Common myeloid progenitor, CD34-positive (primary cell): ENCODE measurements around the gene TAF7.
"Not testable (repeated sequence)": the region's sequence is repeated elsewhere in the genome, so short reads cannot be mapped to it uniquely, and the experiment has no call there.

Experiments
- CTCF ChIA-PET: fragments of 350-600 bp; sonication (Branson Sonifier 250); formaldehyde crosslinking; loops from one replicate; lab custom pipeline; 2021; ENCODE audit warnings: antibody characterized with exemption; lab: Charles Lee
- POLR2A ChIA-PET: fragments of 350-600 bp; sonication (Branson Sonifier 250); formaldehyde crosslinking; loops from one replicate; lab custom pipeline; 2021; ENCODE audit warnings: antibody characterized with exemption; lab: Charles Lee
- DNase-seq, 3 donors: peaks; one replicate each; pipeline versions ENCODE4 v3.0.0 to v3.0.0-alpha.2; 2013
- H3K27ac ChIP-seq, 2 experiments: 1 replicate in 1 of 2; 2 replicates in 1 of 2; pipeline ENCODE4 v1.7.0; 2013; ENCODE audit warnings: inconsistent platforms in 2 of 2, low read length in 2 of 2, mild to moderate bottlenecking in 2 of 2, low read depth in 1 of 2, moderate library complexity in 1 of 2; ENCODE audit not compliant: severe bottlenecking in 2 of 2, insufficient read depth in 1 of 2, poor library complexity in 1 of 2
- H3K27me3 ChIP-seq, 5 experiments: replicated peaks in 2 of 5; 1 replicate in 3 of 5; 2 replicates in 2 of 5; pipeline versions ENCODE4 v1.6.1 to v1.7.0; 2013; ENCODE audit warnings: low read length in 4 of 5, mild to moderate bottlenecking in 2 of 5, moderate library complexity in 2 of 5, inconsistent platforms in 1 of 5; ENCODE audit not compliant: insufficient read depth in 5 of 5, control insufficient read depth in 4 of 5
- H3K36me3 ChIP-seq, 4 experiments: 1 replicate in 2 of 4; 2 replicates in 2 of 4; pipeline versions ENCODE4 v1.6.1 to v1.7.0; 2013; ENCODE audit warnings: low read length in 3 of 4, control low read depth in 1 of 4, mild to moderate bottlenecking in 1 of 4; ENCODE audit not compliant: control insufficient read depth in 4 of 4, insufficient read depth in 4 of 4
- H3K4me1 ChIP-seq, 4 experiments: 1 replicate in 3 of 4; 2 replicates in 1 of 4; pipeline versions ENCODE4 v1.6.1 to v1.7.1; 2013; ENCODE audit warnings: low read length in 3 of 4, mild to moderate bottlenecking in 3 of 4, control low read depth in 1 of 4, inconsistent platforms in 1 of 4, moderate library complexity in 1 of 4; ENCODE audit not compliant: control insufficient read depth in 4 of 4, insufficient read depth in 4 of 4; ENCODE audit errors: control extremely low read depth in 1 of 4
- H3K4me3 ChIP-seq, 7 experiments: 1 replicate in 4 of 7; 2 replicates in 3 of 7; pipeline versions ENCODE4 v1.5.1 to v1.7.0; 2013; ENCODE audit warnings: mild to moderate bottlenecking in 7 of 7, low read length in 6 of 7, moderate library complexity in 6 of 7, inconsistent platforms in 2 of 7, low read depth in 2 of 7, control low read depth in 1 of 7; ENCODE audit not compliant: insufficient read depth in 4 of 7, control insufficient read depth in 1 of 7; ENCODE audit errors: extremely low read depth in 1 of 7
- H3K9me3 ChIP-seq, 5 experiments: 1 replicate in 4 of 5; 2 replicates in 1 of 5; pipeline versions ENCODE4 v1.6.1 to v1.7.1; 2013; ENCODE audit warnings: low read length in 4 of 5, mild to moderate bottlenecking in 2 of 5, inconsistent platforms in 1 of 5, low read depth in 1 of 5, moderate library complexity in 1 of 5; ENCODE audit not compliant: control insufficient read depth in 4 of 5, insufficient read depth in 2 of 5; ENCODE audit errors: control extremely low read depth in 1 of 5
- WGBS: methylation state at CpG from one replicate; pipeline ENCODE4 v1.1.5; 2013; ENCODE audit not compliant: insufficient coverage; 5-methylcytosine and 5-hydroxymethylcytosine counted together

Gene TAF7

GRCh38 chr5:141349917-141350619, 29.5 kb upstream of the TAF7 start, which contains the start of gene PCDHGB1:
Gene PCDHGB1 (plus strand): TSS chr5:141350099. CDS start chr5:141350261, 162 bp downstream.
- peak within 1 kb of the TSS in 4 of 7 experiments; percentile 4 to 55 (median 18) for H3K4me3 ChIP-seq
- 23% methylated on average over 29 of the region's 29 CpGs for WGBS
- ChIA-PET POLR2A (no interaction called here), CTCF (interaction anchor here (1.8 kb wide), 1 partner anchor 207 kb away, joined by 7 read pairs; no protein-coding TSS in a partner anchor)
- peaks cover 14 to 63% (median 40%) of the 10 kb centered on the region in 5 experiments for H3K9me3 ChIP-seq
- H3K4me1 ChIP-seq, result no peaks in the 10 kb centered on the region
- no peak within 1 kb of the TSS for H3K27ac ChIP-seq
- H3K36me3 ChIP-seq, result peaks cover 0 to 6% (median 0%) of the 10 kb centered on the region in 4 experiments
- DNase-seq, result peak; percentile 17 to 60 (median 47)
- peaks cover 19 to 77% (median 23%) of the 10 kb centered on the region in 5 experiments for H3K27me3 ChIP-seq

DNA sequence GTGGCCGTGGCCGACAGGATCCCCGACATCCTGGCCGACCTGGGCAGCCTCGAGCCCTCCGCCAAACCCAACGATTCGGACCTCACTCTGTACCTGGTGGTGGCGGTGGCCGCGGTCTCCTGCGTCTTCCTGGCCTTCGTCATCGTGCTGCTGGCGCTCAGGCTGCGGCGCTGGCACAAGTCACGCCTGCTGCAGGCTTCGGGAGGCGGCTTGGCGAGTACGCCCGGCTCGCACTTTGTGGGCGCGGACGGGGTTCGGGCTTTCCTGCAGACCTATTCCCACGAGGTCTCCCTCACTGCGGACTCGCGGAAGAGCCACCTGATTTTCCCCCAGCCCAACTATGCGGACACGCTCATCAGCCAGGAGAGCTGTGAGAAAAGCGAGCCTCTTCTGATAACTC, 25.4 kb upstream of the TAF7 start:
- DNase-seq, CTCF ChIA-PET, H3K4me1 ChIP-seq, POLR2A ChIA-PET, H3K4me3 ChIP-seq, H3K36me3 ChIP-seq, H3K27ac ChIP-seq: not testable (repeated sequence)
- WGBS, result 35% methylated on average over 6 of the region's 35 CpGs
- peaks cover 20 to 58% (median 36%) of the 10 kb centered on the region in 5 experiments for H3K9me3 ChIP-seq
- H3K27me3 ChIP-seq, result peaks cover 17 to 79% (median 20%) of the 10 kb centered on the region in 5 experiments

DNA sequence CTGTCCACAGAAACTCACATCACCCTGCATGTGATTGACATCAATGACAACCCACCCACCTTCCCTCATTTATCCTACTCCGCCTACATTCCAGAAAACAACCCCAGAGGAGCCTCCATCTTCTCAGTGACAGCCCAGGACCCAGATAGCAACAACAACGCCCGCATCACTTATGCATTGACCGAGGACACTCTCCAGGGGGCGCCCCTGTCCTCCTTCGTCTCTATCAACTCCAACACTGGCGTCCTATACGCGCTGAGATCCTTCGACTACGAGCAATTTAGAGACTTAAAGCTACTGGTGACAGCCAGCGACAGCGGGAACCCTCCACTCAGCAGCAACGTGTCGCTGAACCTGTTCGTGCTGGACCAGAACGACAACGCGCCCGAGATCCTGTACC, 24.7 kb upstream of the TAF7 start:
- DNase-seq, result no peak
- WGBS, result 24% methylated on average over 16 of the region's 20 CpGs
- Histone ChIP-seq H3K4me3 (no peak overlapping the region), H3K9me3 (peaks cover 14 to 58% (median 33%) of the 10 kb centered on the region in 5 experiments), H3K27ac (no peak overlapping the region), H3K36me3 (peaks cover 0 to 6% (median 0%) of the 10 kb centered on the region in 4 experiments), H3K27me3 (peaks cover 13 to 79% (median 14%) of the 10 kb centered on the region in 5 experiments), H3K4me1 (no peaks in the 10 kb centered on the region)
- POLR2A ChIA-PET, result no interaction called here
- CTCF ChIA-PET, result no interaction called here

DNA sequence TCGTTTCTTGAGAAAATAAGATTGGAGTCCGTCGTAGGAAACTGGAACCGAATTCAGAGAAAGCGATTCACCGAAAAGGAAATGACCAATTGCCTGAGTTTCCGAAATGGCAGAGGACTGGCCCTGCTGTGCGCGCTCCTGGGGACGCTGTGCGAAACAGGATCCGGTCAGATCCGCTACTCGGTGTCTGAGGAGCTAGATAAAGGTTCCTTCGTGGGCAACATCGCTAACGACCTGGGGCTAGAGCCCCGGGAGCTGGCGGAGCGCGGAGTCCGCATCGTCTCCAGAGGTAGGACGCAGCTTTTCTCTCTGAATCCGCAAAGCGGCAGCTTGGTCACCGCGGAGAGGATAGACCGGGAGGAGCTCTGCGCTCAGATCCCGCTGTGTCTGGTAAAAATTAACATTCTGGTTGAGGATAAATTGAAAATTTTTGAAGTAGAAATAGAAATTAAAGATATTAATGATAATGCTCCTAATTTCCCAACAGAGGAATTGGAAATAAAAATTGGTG, 23.4 kb upstream of the TAF7 start:
- no peaks in the 10 kb centered on the region for H3K4me1 ChIP-seq
- 24% methylated on average over 27 of the region's 31 CpGs for WGBS
- H3K4me3 ChIP-seq, result peak overlapping the region in 4 of 7 experiments; percentile 6 to 51 (median 10)

GRCh38 chr5:141343242-141343952, 22.8 kb upstream of the TAF7 start, which contains the start of gene PCDHGA3:
Gene PCDHGA3 (plus strand): TSS chr5:141343829. CDS start chr5:141344034, 205 bp downstream.
- peaks cover 0 to 9% (median 0%) of the 10 kb centered on the region in 4 experiments for H3K36me3 ChIP-seq
- H3K4me1 ChIP-seq, result no peaks in the 10 kb centered on the region
- ChIA-PET POLR2A (no interaction called here), CTCF (interaction anchor here (0.7 to 2.6 kb wide), 6 partner anchors 9 to 73 kb away, joined by 3 to 7 read pairs (median 4); partner anchors contain the start of genes PCDHGA1, PCDHGA4 and TAF7)
- H3K9me3 ChIP-seq, result peaks cover 12 to 64% (median 42%) of the 10 kb centered on the region in 5 experiments
- H3K27ac ChIP-seq, result no peak within 1 kb of the TSS
- H3K4me3 ChIP-seq, result peak within 1 kb of the TSS in 4 of 7 experiments; percentile 6 to 51 (median 10)
- peaks cover 13 to 83% (median 27%) of the 10 kb centered on the region in 5 experiments for H3K27me3 ChIP-seq
- WGBS, result 2% methylated on average over 6 of the region's 9 CpGs
- peak in 2 of 3 donors; percentile 66 to 76 for DNase-seq

More for the DNA sequence above, 23.4 kb upstream of the TAF7 start:
- DNase-seq, result no peak
- peaks cover 17 to 82% (median 22%) of the 10 kb centered on the region in 5 experiments for H3K27me3 ChIP-seq
- CTCF ChIA-PET, result interaction anchor here (1.0 to 2.6 kb wide), 4 partner anchors 9 to 26 kb away, joined by 3 to 7 read pairs (median 4); partner anchors contain the start of gene TAF7
- H3K36me3 ChIP-seq, result peaks cover 0 to 9% (median 0%) of the 10 kb centered on the region in 4 experiments
- no peak overlapping the region for H3K27ac ChIP-seq
- POLR2A ChIA-PET, result no interaction called here
- H3K9me3 ChIP-seq, result peaks cover 17 to 63% (median 37%) of the 10 kb centered on the region in 5 experiments

GRCh38 chr5:141342773-141343172, 22.2 kb upstream of the TAF7 start:
- WGBS, result 60% methylated on average over 1 of the region's 1 CpG
- Histone ChIP-seq H3K9me3 (peaks cover 12 to 71% (median 45%) of the 10 kb centered on the region in 5 experiments), H3K36me3 (peaks cover 0 to 9% (median 0%) of the 10 kb centered on the region in 4 experiments), H3K4me3 (no peak overlapping the region), H3K27ac (no peak overlapping the region), H3K4me1 (no peaks in the 10 kb centered on the region), H3K27me3 (peaks cover 14 to 84% (median 30%) of the 10 kb centered on the region in 5 experiments)
- DNase-seq, result no peak
- POLR2A ChIA-PET, result no interaction called here
- CTCF ChIA-PET, result interaction anchor here (0.7 to 2.6 kb wide), 7 partner anchors 8 to 74 kb away, joined by 3 to 7 read pairs (median 4); partner anchors contain the start of genes PCDHGA1, PCDHGA4 and TAF7
